Esophagus squamous epithelium (tissue), 5 donors: ENCODE results near the gene BANP. TPM values are rescaled to one million over a fixed set of nuclear protein-coding genes. Genes with fewer than 3 reads are reported as not detected.

Source experiments
- DNase-seq: peaks from one replicate; lab custom pipeline; 2025; lab: John Stamatoyannopoulos, UW
- H3K27ac ChIP-seq, 4 donors: fragments of 200-600 bp; sonication (generic); one replicate each; pipeline ENCODE4 v1.5.1; 2016 to 2019; ENCODE audit warnings: mild to moderate bottlenecking in 1 of 4
- H3K27me3 ChIP-seq, 4 donors: fragments of 200-600 bp; sonication (generic); 1 replicate in 3 of 4; 2 replicates in 1 of 4; pipeline versions ENCODE4 v1.5.1 to v1.6.0; 2017 to 2021; ENCODE audit warnings: antibody characterized with exemption in 1 of 4
- H3K36me3 ChIP-seq, 3 donors: fragments of 200-600 bp; sonication (generic); one replicate each; pipeline ENCODE4 v1.5.1; 2016 to 2019
- H3K4me1 ChIP-seq, 3 donors: fragments of 200-600 bp; sonication (generic); one replicate each; pipeline ENCODE4 v1.5.1; 2017 to 2019
- H3K4me3 ChIP-seq, 4 donors: fragments of 200-600 bp; sonication (generic); 1 replicate in 3 of 4; 2 replicates in 1 of 4; pipeline ENCODE4 v1.5.1; 2016 to 2019; ENCODE audit warnings: mild to moderate bottlenecking in 2 of 4, moderate library complexity in 1 of 4
- H3K9me3 ChIP-seq, 3 donors: fragments of 200-600 bp; sonication (generic); one replicate each; pipeline ENCODE4 v1.5.1; 2016 to 2019
- CTCF ChIP-seq, 6 experiments: fragments of 450-650 bp in 4 of 6; fragments of 200-600 bp in 2 of 6; sonication (generic) in 2 of 6; IDR thresholded peaks; one replicate each; pipeline ENCODE4 v1.5.1; 2016 to 2019; ENCODE audit warnings: antibody characterized with exemption in 6 of 6, mild to moderate bottlenecking in 4 of 6, moderate library complexity in 4 of 6
- POLR2A ChIP-seq, 4 donors: fragments of 450-650 bp; IDR thresholded peaks; one replicate each; pipeline ENCODE4 v1.6.1; 2017; ENCODE audit warnings: antibody characterized with exemption in 4 of 4, mild to moderate bottlenecking in 4 of 4, moderate library complexity in 3 of 4
- WGBS, 2 donors: methylation state at CpG; one replicate each; pipeline ENCODE4 v1.1.5; 2018; 5-methylcytosine and 5-hydroxymethylcytosine counted together
- intact Hi-C: fragments of 100-400 bp; cut with DNase I; formaldehyde crosslinking; loops from one replicate; pipeline ENCODE4 v1.15.0; 2022
- total RNA-seq, 4 donors: library from RNA; depleted of rRNA; stranded (reverse); fragments of >200 nt; gene quantifications; one replicate each; pipeline ENCODE4 v1.1.0, GENCODE V29; 2016
- donor health status: DM: yes; HTN: yes; CAD: no.

Gene BANP
- total RNA-seq, 4 donors from 2014 or later, result 13.8 to 19.9 (median 14.1) TPM

GRCh38 chr16:87966685-87967185 is 15.5 kb downstream of the BANP start:
- Histone ChIP-seq H3K4me3 (peak overlapping the region; percentile 11 to 54 (median 26)), H3K9me3 (peaks cover 0 to 6% (median 3%) of the 10 kb centered on the region in 3 donors), H3K36me3 (peaks cover 0 to 13% (median 0%) of the 10 kb centered on the region in 3 donors), H3K27ac (peak overlapping the region; percentile 78 to 82 (median 81)), H3K27me3 (no peaks in the 10 kb centered on the region), H3K4me1 (peaks cover 15 to 55% (median 21%) of the 10 kb centered on the region in 3 donors)
- TF ChIP-seq POLR2A (IDR thresholded peaks at IDR 0.05) (no peak), CTCF (IDR thresholded peaks at IDR 0.05) (no peak)
- intact Hi-C loops, result no loop called here
- DNase-seq, result no peak
- WGBS, 2 donors, result 3 to 18% methylated on average over 8 to 14 of the region's 14 CpGs

- Histone ChIP-seq H3K4me1 (peaks cover 15 to 50% (median 21%) of the 10 kb centered on the region in 3 donors), H3K27me3 (no peaks in the 10 kb centered on the region), H3K9me3 (peaks cover 0 to 14% (median 14%) of the 10 kb centered on the region in 3 donors), H3K36me3 (peaks cover 0 to 15% (median 0%) of the 10 kb centered on the region in 3 donors), H3K27ac (no peak overlapping the region), H3K4me3 (no peak overlapping the region)
- intact Hi-C loops, result no loop called here
- WGBS, 2 donors, result 76 to 90% methylated on average over 7 of the region's 7 CpGs
- DNase-seq, result no peak
- TF ChIP-seq POLR2A (IDR thresholded peaks at IDR 0.05) (no peak), CTCF (IDR thresholded peaks at IDR 0.05) (no peak)
Measured at GRCh38 chr16:87968541-87968940, 17.3 kb downstream of the BANP start.

- TF ChIP-seq CTCF (IDR thresholded peaks at IDR 0.05), result no peak
- TF ChIP-seq POLR2A (IDR thresholded peaks at IDR 0.05), result no peak
- Histone ChIP-seq H3K4me1 (peaks cover 15 to 42% (median 17%) of the 10 kb centered on the region in 3 donors), H3K27ac (no peak overlapping the region), H3K27me3 (no peaks in the 10 kb centered on the region), H3K4me3 (no peak overlapping the region), H3K36me3 (peaks cover 0 to 18% (median 0%) of the 10 kb centered on the region in 3 donors), H3K9me3 (peaks cover 0 to 14% (median 14%) of the 10 kb centered on the region in 3 donors)
- 35 to 65% methylated on average over 3 of the region's 3 CpGs for WGBS, 2 donors
- no peak for DNase-seq
- intact Hi-C loops, result no loop called here
Measured at GRCh38 chr16:87970186-87970585, 19.0 kb downstream of the BANP start.

- TF ChIP-seq POLR2A (IDR thresholded peaks at IDR 0.05) (no peak), CTCF (IDR thresholded peaks at IDR 0.05) (no peak)
- Histone ChIP-seq H3K27ac (no peak overlapping the region), H3K9me3 (peaks cover 0 to 14% (median 14%) of the 10 kb centered on the region in 3 donors), H3K36me3 (peaks cover 0 to 21% (median 0%) of the 10 kb centered on the region in 3 donors), H3K27me3 (no peaks in the 10 kb centered on the region), H3K4me1 (peaks cover 1 to 25% (median 3%) of the 10 kb centered on the region in 3 donors), H3K4me3 (no peak overlapping the region)
- intact Hi-C loops, result no loop called here
- 92 to 100% methylated on average over 2 of the region's 2 CpGs for WGBS, 2 donors
- DNase-seq, result no peak
Measured at GRCh38 chr16:87971933-87972332, 20.7 kb downstream of the BANP start.

GRCh38 chr16:87973717-87974116 is 22.5 kb downstream of the BANP start:
- no peaks in the 10 kb centered on the region for H3K27me3 ChIP-seq
- DNase-seq, result no peak
- H3K4me3 ChIP-seq, result no peak overlapping the region
- peaks cover 0 to 13% (median 0%) of the 10 kb centered on the region in 3 donors for H3K4me1 ChIP-seq
- intact Hi-C loops, result no loop called here
- peaks cover 0 to 14% (median 14%) of the 10 kb centered on the region in 3 donors for H3K9me3 ChIP-seq
- WGBS, 2 donors, result 12 to 62% methylated on average over 3 of the region's 3 CpGs
- TF ChIP-seq CTCF (IDR thresholded peaks at IDR 0.05) (no peak), POLR2A (IDR thresholded peaks at IDR 0.05) (no peak)
- no peak overlapping the region for H3K27ac ChIP-seq
- peaks cover 0 to 33% (median 0%) of the 10 kb centered on the region in 3 donors for H3K36me3 ChIP-seq
